Endothelial cell of umbilical vein (primary cell): Measurements from ENCODE around the gene MCTP1. TPM values are rescaled to one million over a fixed set of nuclear protein-coding genes. Genes with fewer than 3 reads are reported as not detected.

Experiments
- BruUV-seq: library from RNA; stranded (reverse); fragments of 400-500 nt; replicated peaks from 2 replicates; lab custom pipeline; 2021; lab: Mats Ljungman, UMichigan
- CTCF ChIA-PET: fragments of 300-600, 350-600 bp; sonication (Branson Sonifier 250); formaldehyde crosslinking; loops from one replicate; lab custom pipeline; 2021; ENCODE audit warnings: antibody characterized with exemption, inconsistent platforms; lab: Charles Lee
- POLR2A ChIA-PET: fragments of 300-600, 350-600 bp; sonication (Branson Sonifier 250); formaldehyde crosslinking; loops from one replicate; lab custom pipeline; 2021; ENCODE audit warnings: antibody characterized with exemption, inconsistent platforms; lab: Charles Lee
- DNase-seq: peaks from one replicate; pipeline ENCODE4 v3.0.0-alpha.2; 2011; ENCODE audit warnings: low read depth, low spot score
- FAIRE-seq: peaks from 2 replicates; lab custom pipeline; 2011; peaks lifted over from hg19 to GRCh38; lab: Jason Lieb, UNC
- H2AFZ ChIP-seq: 2 replicates; pipeline ENCODE4 v1.6.0; 2012; ENCODE audit warnings: low read depth, low read length, control low read depth, inconsistent platforms
- H3K27ac ChIP-seq: 2 replicates; pipeline ENCODE4 v1.5.1; 2011; ENCODE audit warnings: low read depth, mild to moderate bottlenecking, control low read depth, low read length, moderate library complexity; ENCODE audit not compliant: insufficient read depth
- H3K27me3 ChIP-seq, 2 experiments: 2 replicates each; pipeline versions ENCODE4 v1.6.0 to v1.6.1; 2011; ENCODE audit warnings: low read length in 2 of 2, mixed read lengths in 1 of 2; ENCODE audit not compliant: control insufficient read depth in 2 of 2, insufficient read depth in 2 of 2
- H3K36me3 ChIP-seq, 2 experiments: 2 replicates in 1 of 2; 3 replicates in 1 of 2; pipeline ENCODE4 v1.5.1; 2011; ENCODE audit warnings: low read length in 2 of 2, mild to moderate bottlenecking in 1 of 2, moderate library complexity in 1 of 2; ENCODE audit not compliant: control insufficient read depth in 2 of 2, insufficient read depth in 2 of 2; ENCODE audit errors: extremely low read depth in 1 of 2
- H3K4me1 ChIP-seq: 3 replicates; pipeline ENCODE4 v1.5.1; 2011; ENCODE audit warnings: mild to moderate bottlenecking, low read length; ENCODE audit not compliant: control insufficient read depth, insufficient read depth; ENCODE audit errors: extremely low read depth
- H3K4me2 ChIP-seq: 2 replicates; pipeline ENCODE4 v1.6.1; 2011; ENCODE audit warnings: low read length, control low read depth, mixed read lengths; ENCODE audit not compliant: insufficient read depth
- H3K4me3 ChIP-seq, 3 experiments: fragments of 200-600 bp in 1 of 3; sonication (generic), shearing (Covaris generic) in 1 of 3; replicated peaks in 1 of 3; 2 replicates each; pipeline ENCODE4 v1.5.1; 2011 to 2016; ENCODE audit warnings: control low read depth in 3 of 3, low read length in 3 of 3, mild to moderate bottlenecking in 2 of 3, inconsistent platforms in 1 of 3, low read depth in 1 of 3, moderate library complexity in 1 of 3; ENCODE audit not compliant: insufficient read depth in 1 of 3
- H3K79me2 ChIP-seq: 2 replicates; pipeline ENCODE4 v1.6.0; 2012; ENCODE audit warnings: low read length, inconsistent platforms; ENCODE audit not compliant: control insufficient read depth, insufficient read depth
- H3K9ac ChIP-seq: replicated peaks from 2 replicates; pipeline ENCODE3; 2011; ENCODE audit warnings: low read length, control low read depth; ENCODE audit not compliant: insufficient read depth; ENCODE audit errors: extremely low read depth
- H3K9me1 ChIP-seq: replicated peaks from 3 replicates; pipeline ENCODE4 v1.6.0; 2011; ENCODE audit warnings: mild to moderate bottlenecking, low read length; ENCODE audit not compliant: control insufficient read depth, insufficient read depth; ENCODE audit errors: extremely low read depth
- H3K9me3 ChIP-seq: replicated peaks from 2 replicates; pipeline ENCODE4 v1.5.1; 2012; ENCODE audit warnings: low read length, inconsistent platforms; ENCODE audit not compliant: control insufficient read depth, insufficient read depth
- H4K20me1 ChIP-seq: replicated peaks from 2 replicates; pipeline ENCODE3; 2011; ENCODE audit warnings: mild to moderate bottlenecking, low read length; ENCODE audit not compliant: control insufficient read depth, insufficient read depth; ENCODE audit errors: extremely low read depth
- CTCF ChIP-seq, 2 donors: IDR thresholded peaks; 1 replicate in 1 of 2; 2 replicates in 1 of 2; pipeline ENCODE4 v1.5.1; 2011; ENCODE audit warnings: low read length in 2 of 2, mild to moderate bottlenecking in 2 of 2, moderate library complexity in 2 of 2, control low read depth in 1 of 2, inconsistent platforms in 1 of 2, low read depth in 1 of 2; ENCODE audit not compliant: insufficient read depth in 1 of 2; ENCODE audit errors: extremely low read depth in 1 of 2
- EZH2 ChIP-seq: IDR thresholded peaks from 2 replicates; pipeline ENCODE4 v1.6.1; 2012; ENCODE audit warnings: borderline replicate concordance, low read depth, mild to moderate bottlenecking, moderate library complexity, low read length, inconsistent platforms; ENCODE audit not compliant: severe bottlenecking
- FOS ChIP-seq: IDR thresholded peaks from 2 replicates; pipeline ENCODE4 v1.6.1; 2011; ENCODE audit warnings: mild to moderate bottlenecking, low read length, moderate library complexity, borderline replicate concordance; ENCODE audit not compliant: insufficient read depth
- GATA2 ChIP-seq: IDR thresholded peaks from 2 replicates; pipeline ENCODE4 v1.7.0; 2011; ENCODE audit warnings: low read depth, mild to moderate bottlenecking, moderate library complexity, mixed read lengths, low read length; ENCODE audit not compliant: insufficient read length, insufficient read depth
- JUN ChIP-seq: IDR thresholded peaks from 2 replicates; pipeline ENCODE4 v1.6.1; 2011; ENCODE audit warnings: borderline replicate concordance, low read depth; ENCODE audit not compliant: insufficient read length, insufficient read depth
- MYC ChIP-seq: IDR thresholded peaks from one replicate; pipeline ENCODE4 v1.6.1; 2011; ENCODE audit warnings: mild to moderate bottlenecking, low read depth, low read length
- POLR2A ChIP-seq: IDR thresholded peaks from 2 replicates; pipeline ENCODE4 v1.6.1; 2012; ENCODE audit warnings: low read depth, mild to moderate bottlenecking, control low read depth, low read length
- POLR2AphosphoS5 ChIP-seq: IDR thresholded peaks from 2 replicates; pipeline ENCODE4 v1.6.1; 2012; ENCODE audit warnings: low read depth, mild to moderate bottlenecking, control low read depth, low read length, moderate library complexity; ENCODE audit not compliant: insufficient read depth
- dilution Hi-C: fragments of 300-500 bp; cut with MboI; formaldehyde crosslinking; loops from one replicate; pipeline ENCODE4 v1.15.0; 2019; ENCODE audit warnings: low sequenced_read_pairs; ENCODE audit not compliant: extremely low pct_ligation_motif_present
- intact Hi-C: fragments of 100-400 bp; cut with micrococcal nuclease; formaldehyde crosslinking; loops from one replicate; pipeline ENCODE4 v1.10.0; 2022
- polyA plus RNA-seq, 4 experiments: library from polyadenylated mRNA; depleted of rRNA in 3 of 4; stranded (reverse) in 3 of 4; unstranded in 1 of 4; fragments of >200 nt; gene quantifications; 2 replicates each; pipeline versions ENCODE4 v1.2.1 to v1.2.3, GENCODE V29; 2011 to 2012; ENCODE audit warnings: missing spikeins in 1 of 4
- total RNA-seq: library from RNA; stranded (reverse); gene quantifications from 2 replicates; pipeline ENCODE4 v1.2.3, GENCODE V29; 2021
- TF ChIP-seq, protein P1 (sequence below): IDR thresholded peaks from 2 replicates; pipeline ENCODE4 v1.6.1; 2011; ENCODE audit not compliant: insufficient read depth, insufficient read length

MCTP1 gene
- total and polyA plus RNA-seq, 2 donors (not counting 3 experiments of a cell fraction or from before 2014, with no cell fraction given) = 79.3 to 203 TPM

GRCh38 chr5:95105638-95106037 lies 179.3 kb downstream of the MCTP1 start:
- dilution Hi-C loops = no loop called here
- no peaks in the 10 kb centered on the region for H3K4me1 ChIP-seq
- no peaks in the 10 kb centered on the region for H4K20me1 ChIP-seq
- no peaks in the 10 kb centered on the region for H3K36me3 ChIP-seq
- BruUV-seq = no TSS peak
- H3K9me1 ChIP-seq = no peaks in the 10 kb centered on the region
- POLR2A ChIA-PET = no interaction called here
- H3K4me3 ChIP-seq = no peak overlapping the region
- no peak overlapping the region for H2AFZ ChIP-seq
- DNase-seq (no peak), FAIRE-seq (no peak)
- H3K27ac ChIP-seq = no peak overlapping the region
- no peak overlapping the region for H3K4me2 ChIP-seq
- intact Hi-C loops = no loop called here
- no peak overlapping the region for H3K9ac ChIP-seq
- TF ChIP-seq GATA2 (no peak), POLR2A (no peak)
- CTCF ChIA-PET = interaction anchor here (0.9 kb wide), 1 partner anchor 9 kb away, joined by 3 read pairs; no protein-coding TSS in a partner anchor
- no peaks in the 10 kb centered on the region for H3K27me3 ChIP-seq
- no peaks in the 10 kb centered on the region for H3K9me3 ChIP-seq
- no peaks in the 10 kb centered on the region for H3K79me2 ChIP-seq

DNA sequence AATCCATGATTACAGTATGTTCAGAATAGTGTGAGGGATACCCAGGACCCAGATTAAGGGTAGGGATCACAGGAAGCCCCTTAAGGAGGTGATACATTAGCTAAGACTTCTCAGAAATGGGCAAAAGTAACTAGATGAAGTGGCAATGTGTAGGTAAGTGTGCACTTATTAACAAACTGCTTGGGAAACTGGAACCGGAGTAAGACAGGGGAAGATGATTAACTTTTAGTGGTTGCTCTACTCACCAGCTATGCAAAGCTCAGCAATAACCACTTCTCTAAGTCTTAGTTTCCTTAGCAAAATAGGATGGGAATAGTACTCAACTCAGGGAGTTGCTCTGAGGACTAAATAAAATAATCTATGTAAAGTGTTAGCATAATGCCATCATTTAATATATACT lies 182.2 kb downstream of the MCTP1 start:
- no peak overlapping the region for H3K4me3 ChIP-seq
- no peak overlapping the region for H3K4me2 ChIP-seq
- H3K4me1 ChIP-seq = no peaks in the 10 kb centered on the region
- no peak for DNase-seq
- H3K9me1 ChIP-seq = no peaks in the 10 kb centered on the region
- FAIRE-seq = no peak
- H3K27me3 ChIP-seq = no peaks in the 10 kb centered on the region
- H2AFZ ChIP-seq = no peak overlapping the region
- TF ChIP-seq POLR2AphosphoS5 = no peak
- TF ChIP-seq JUN = no peak
- TF ChIP-seq CTCF (IDR thresholded peaks at IDR 0.05; ENCODE audit: extremely low read depth in 1 of 2, insufficient read depth in 1 of 2, low read depth in 1 of 2, low read length in 2 of 2) = no peak
- no peak for TF ChIP-seq FOS
- TF ChIP-seq EZH2 = no peak
- no peak for TF ChIP-seq GATA2
- TF ChIP-seq MYC = no peak
- TF ChIP-seq, protein P1, sequence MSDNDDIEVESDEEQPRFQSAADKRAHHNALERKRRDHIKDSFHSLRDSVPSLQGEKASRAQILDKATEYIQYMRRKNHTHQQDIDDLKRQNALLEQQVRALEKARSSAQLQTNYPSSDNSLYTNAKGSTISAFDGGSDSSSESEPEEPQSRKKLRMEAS = no peak
- TF ChIP-seq POLR2A = no peak
- BruUV-seq = no TSS peak
- dilution Hi-C loops (no loop called here), intact Hi-C loops (no loop called here)
- H3K36me3 ChIP-seq = no peaks in the 10 kb centered on the region
- H4K20me1 ChIP-seq = no peaks in the 10 kb centered on the region
- H3K9me3 ChIP-seq = no peaks in the 10 kb centered on the region
- CTCF ChIA-PET = interaction anchor here (0.9 to 2.0 kb wide), 4 partner anchors 9 to 26 kb away, joined by 3 to 6 read pairs (median 4); no protein-coding TSS in a partner anchor
- no peaks in the 10 kb centered on the region for H3K79me2 ChIP-seq
- POLR2A ChIA-PET = no interaction called here
- H3K9ac ChIP-seq = no peak overlapping the region
- no peak overlapping the region for H3K27ac ChIP-seq
